GM20000 (cell line): Measurements from ENCODE around the gene RCHY1.

Source experiments
- DNase-seq: peaks from one replicate; pipeline ENCODE4 v3.0.0; 2012; ENCODE audit warnings: low spot score
- TF ChIP-seq, protein P1 (sequence below): IDR thresholded peaks from 2 replicates; pipeline ENCODE4 v1.5.1; 2012; ENCODE audit warnings: mild to moderate bottlenecking, control low read depth; ENCODE audit errors: extremely low read depth, missing control alignments

The RCHY1 gene

DNA sequence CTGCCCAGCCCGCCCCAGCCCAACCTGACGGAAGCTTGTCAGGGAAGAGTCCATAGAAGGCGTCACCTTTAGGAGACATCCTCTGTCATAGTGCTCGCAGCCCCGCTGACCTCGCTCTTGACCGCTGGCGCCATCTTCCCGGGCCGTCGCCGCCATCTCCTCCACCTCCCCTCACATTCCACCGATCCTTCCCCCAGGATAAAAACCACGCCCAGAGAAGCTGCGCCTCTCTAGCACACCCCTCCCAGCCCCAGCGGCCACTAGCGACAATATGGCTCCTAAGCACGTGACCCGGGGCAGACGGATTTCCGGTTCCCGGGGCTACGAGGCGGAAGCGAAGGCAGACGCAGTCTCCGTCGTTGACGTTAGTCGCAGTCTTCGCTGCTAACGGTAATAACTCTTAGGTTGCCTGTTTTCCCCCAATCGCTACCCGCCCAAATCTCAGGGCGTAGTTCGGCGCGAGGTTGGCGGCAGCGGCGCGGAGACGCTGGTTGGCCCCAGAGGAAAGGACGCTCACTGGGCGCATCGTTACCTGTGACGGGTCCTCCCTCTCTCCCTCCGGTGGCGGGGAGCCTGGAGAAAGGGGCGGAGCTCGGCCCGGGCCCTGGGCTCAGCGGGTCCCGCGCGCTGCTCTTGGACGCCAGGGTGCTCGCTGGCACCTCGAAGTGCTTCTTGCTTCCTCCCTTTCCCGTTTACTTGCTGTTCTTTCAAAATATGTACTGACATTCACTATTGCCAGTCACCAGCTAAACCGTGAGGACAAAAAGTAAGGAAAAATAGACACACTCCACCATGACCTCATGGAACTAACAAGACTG, at the start of gene RCHY1, which contains the start of gene THAP6:
Gene RCHY1 (minus strand): TSS at position 273 of the 818 bp plus-strand sequence. CDS start 117 bp downstream, at position 156.
Gene THAP6 (plus strand): TSS at position 343 of the 818 bp plus-strand sequence. CDS start 980 bp downstream, outside the sequence.
- DNase-seq = peak; percentile 79

DNA sequence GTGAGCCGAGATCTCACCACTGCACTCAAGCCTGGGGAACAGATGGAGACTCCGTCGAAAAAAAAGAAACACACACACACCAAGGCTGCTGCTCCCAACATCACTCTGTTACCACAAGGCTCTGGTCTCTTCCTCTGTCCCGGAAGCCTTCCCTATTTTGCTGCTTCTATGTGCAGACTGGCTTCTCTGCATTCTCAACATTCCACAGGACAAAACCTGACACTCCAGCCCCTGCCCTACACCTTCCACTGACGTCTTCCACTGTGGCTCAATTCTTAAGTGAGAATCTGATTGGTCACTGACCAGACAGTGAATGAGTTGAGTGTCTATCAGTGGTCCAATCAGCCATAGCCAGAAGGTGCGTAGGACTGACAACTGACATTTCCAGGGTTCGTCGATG, 47.6 kb upstream of the RCHY1 start:
- no peak for DNase-seq
- TF ChIP-seq, protein P1, sequence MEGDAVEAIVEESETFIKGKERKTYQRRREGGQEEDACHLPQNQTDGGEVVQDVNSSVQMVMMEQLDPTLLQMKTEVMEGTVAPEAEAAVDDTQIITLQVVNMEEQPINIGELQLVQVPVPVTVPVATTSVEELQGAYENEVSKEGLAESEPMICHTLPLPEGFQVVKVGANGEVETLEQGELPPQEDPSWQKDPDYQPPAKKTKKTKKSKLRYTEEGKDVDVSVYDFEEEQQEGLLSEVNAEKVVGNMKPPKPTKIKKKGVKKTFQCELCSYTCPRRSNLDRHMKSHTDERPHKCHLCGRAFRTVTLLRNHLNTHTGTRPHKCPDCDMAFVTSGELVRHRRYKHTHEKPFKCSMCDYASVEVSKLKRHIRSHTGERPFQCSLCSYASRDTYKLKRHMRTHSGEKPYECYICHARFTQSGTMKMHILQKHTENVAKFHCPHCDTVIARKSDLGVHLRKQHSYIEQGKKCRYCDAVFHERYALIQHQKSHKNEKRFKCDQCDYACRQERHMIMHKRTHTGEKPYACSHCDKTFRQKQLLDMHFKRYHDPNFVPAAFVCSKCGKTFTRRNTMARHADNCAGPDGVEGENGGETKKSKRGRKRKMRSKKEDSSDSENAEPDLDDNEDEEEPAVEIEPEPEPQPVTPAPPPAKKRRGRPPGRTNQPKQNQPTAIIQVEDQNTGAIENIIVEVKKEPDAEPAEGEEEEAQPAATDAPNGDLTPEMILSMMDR = no peak

More for the DNA sequence above, at the start of gene RCHY1, which contains the start of gene THAP6:
- TF ChIP-seq, protein P1 = no peak

DNA sequence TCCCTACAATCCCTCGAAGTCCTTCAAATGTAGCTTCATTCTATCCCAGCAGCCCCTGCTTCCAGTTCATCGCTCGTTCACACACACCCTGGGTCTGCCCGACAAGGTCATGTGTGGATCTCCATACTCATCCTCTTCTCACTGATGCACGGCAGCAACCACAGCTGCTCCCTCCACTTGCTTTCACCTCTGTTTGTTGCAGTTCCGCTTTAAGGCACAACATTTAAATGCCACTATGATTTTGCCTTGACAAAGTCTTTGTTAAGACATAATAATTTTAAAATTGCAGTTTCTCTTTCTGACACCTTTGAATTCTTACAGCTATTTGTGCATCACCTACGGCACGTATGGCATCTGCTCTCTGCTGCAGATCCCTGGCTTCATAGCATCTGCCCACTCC, 43.5 kb upstream of the RCHY1 start:
- TF ChIP-seq, protein P1 = no peak
- DNase-seq = no peak

DNA sequence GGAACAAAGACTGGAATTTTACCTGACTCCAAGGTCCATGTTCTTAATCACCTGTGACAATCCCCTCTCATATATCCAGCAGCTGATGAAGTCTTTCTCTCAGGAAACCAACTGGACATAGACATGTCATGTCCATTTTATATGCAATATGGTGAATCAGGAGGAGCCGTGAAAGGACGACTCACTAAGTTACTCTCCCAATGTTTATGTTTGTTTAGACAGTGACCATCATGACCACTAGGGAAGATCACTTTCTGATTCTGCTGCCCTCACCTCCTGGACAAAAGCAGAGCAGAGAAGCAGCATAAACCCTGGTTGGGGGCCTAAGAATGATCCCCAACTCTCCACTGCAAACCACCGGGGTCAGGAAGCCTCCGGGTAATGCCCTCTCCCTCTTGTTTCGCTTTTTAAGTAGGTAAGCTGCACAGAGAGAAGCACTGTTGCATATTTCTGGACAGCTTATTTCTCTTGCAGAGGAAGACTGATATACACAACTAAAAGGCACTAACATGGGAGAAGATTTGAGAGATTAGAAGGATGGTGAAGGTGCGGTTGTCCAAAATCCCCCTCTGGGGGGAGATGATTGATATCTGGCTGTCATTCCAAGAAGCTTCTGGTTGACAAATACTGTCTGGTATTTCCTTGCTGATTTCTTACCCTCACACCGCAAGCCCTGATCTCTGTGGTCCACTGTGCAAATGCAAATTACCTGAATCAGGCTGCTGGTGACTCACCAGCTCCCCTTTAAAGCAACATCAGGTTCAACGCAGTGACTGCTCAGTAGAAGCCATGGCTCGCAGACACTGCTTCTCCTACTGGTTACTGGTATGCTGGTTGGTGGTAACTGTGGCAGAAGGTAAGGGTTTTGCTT, 41.3 kb upstream of the RCHY1 start, which contains the start of gene ODAPH:
Gene ODAPH (plus strand): TSS at position 773 of the 871 bp plus-strand sequence. CDS start 17 bp downstream, at position 790.
- TF ChIP-seq, protein P1 = no peak
- DNase-seq = peak; percentile 53

DNA sequence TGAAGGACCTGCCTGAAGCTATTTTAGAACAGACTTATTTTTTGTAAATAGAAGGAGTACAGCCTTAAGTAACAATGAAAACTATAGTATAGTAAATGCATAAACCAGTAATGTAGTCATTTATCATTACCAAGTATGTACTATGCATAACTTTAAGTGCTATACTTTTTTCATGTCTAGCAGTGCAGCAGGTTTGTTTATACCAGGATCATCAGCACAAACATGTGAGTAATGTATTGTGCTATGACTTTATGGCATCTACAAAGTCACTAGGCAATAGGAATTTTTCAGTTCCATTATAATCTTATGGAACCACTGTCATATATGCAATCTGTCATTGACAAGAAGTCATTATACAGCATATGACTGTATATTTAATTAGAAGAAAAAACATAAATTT, 38.2 kb upstream of the RCHY1 start:
- TF ChIP-seq, protein P1 = no peak

DNA sequence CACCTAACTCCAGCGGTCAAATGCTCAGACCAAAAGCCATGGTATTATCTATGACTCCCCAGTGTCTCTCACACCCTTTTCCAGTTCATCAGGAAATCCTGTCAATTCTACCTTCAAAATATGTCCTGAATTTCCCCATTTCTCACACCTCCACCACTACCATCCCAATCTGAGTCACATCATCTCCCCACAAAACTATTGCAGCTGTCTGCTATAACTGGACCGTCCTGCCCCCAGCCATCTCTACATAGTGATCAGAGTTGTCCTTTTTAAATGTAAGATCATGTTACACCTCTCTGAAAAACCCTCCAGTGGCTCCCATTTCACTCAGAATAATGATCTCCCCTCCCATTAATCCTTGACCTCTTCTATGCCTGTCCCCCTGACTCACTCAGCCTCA, 34.8 kb upstream of the RCHY1 start:
- TF ChIP-seq, protein P1 = no peak
- DNase-seq = no peak

More for the DNA sequence above, 38.2 kb upstream of the RCHY1 start:
- DNase-seq = no peak
